Colonic mucosa (tissue), 4 donors: ENCODE results near the gene KCNE4. TPM values are rescaled to one million over a fixed set of nuclear protein-coding genes. Genes with fewer than 3 reads are reported as not detected.
A peak's percentile ranks its signal among the peaks of the same experiment; 100 is the strongest.

Experiments used
- DNase-seq: peaks from one replicate; pipeline ENCODE4 v3.0.0-alpha.2; 2020
- H3K27ac ChIP-seq: fragments of 200-600 bp; one replicate; pipeline ENCODE4 v1.8.0; 2021
- H3K27me3 ChIP-seq: fragments of 200-600 bp; one replicate; pipeline ENCODE4 v1.8.0; 2021
- H3K36me3 ChIP-seq: fragments of 200-600 bp; one replicate; pipeline ENCODE4 v1.8.0; 2021
- H3K4me1 ChIP-seq: fragments of 200-600 bp; one replicate; pipeline ENCODE4 v1.8.0; 2021; ENCODE audit warnings: mild to moderate bottlenecking
- H3K4me3 ChIP-seq: fragments of 200-600 bp; one replicate; pipeline ENCODE4 v1.8.0; 2021
- H3K9ac ChIP-seq, 2 donors: one replicate each; pipeline ENCODE4 v1.7.0; 2013; ENCODE audit warnings: control low read depth in 2 of 2, low read depth in 2 of 2, low read length in 2 of 2
- H3K9me3 ChIP-seq: fragments of 200-600 bp; one replicate; pipeline ENCODE4 v1.8.0; 2021
- CTCF ChIP-seq: fragments of 200-600 bp; IDR thresholded peaks from one replicate; pipeline ENCODE4 v1.8.0; 2022; ENCODE audit warnings: antibody characterized with exemption, mild to moderate bottlenecking
- intact Hi-C: fragments of 100-400 bp; cut with DNase I; formaldehyde crosslinking; loops from one replicate; pipeline ENCODE4 v1.14.1; 2022
- total RNA-seq, 2 donors: library from RNA; stranded (reverse); fragmentation: NEBNext Ultra II Directional in 1 of 2; extraction: Animal tissue kit (Norgen Biotek cat#: 25700) in 1 of 2; gene quantifications; one replicate each; pipeline ENCODE4 v1.2.1, GENCODE V29; 2021
- donor health status: healthy.
- donor health status: DM: no; HTN: no; CAD: no.
- donor health status: DM: no; HTN: no; CAD: no.

KCNE4 gene
- total RNA-seq, 2 donors from 2014 or later, result 0.42 to 2.1 TPM

- H3K36me3 ChIP-seq, result no peaks in the 10 kb centered on the region
- no peak overlapping the region for H3K27ac ChIP-seq
- no peaks in the 10 kb centered on the region for H3K4me1 ChIP-seq
- H3K9me3 ChIP-seq, result no peaks in the 10 kb centered on the region
- no peaks in the 10 kb centered on the region for H3K27me3 ChIP-seq
- H3K9ac ChIP-seq, result no peak overlapping the region
- no peak for DNase-seq
- TF ChIP-seq CTCF, result no peak
- no peak overlapping the region for H3K4me3 ChIP-seq
- intact Hi-C loops, result no loop called here
These were observed 17.6 kb upstream of the KCNE4 start for GRCh38 chr2:223034221-223034975.

GRCh38 chr2:223036790-223037444 lies 15.1 kb upstream of the KCNE4 start:
- TF ChIP-seq CTCF, result no peak
- no peaks in the 10 kb centered on the region for H3K4me1 ChIP-seq
- no peaks in the 10 kb centered on the region for H3K27me3 ChIP-seq
- intact Hi-C loops, result no loop called here
- DNase-seq, result peak; percentile 5
- H3K9me3 ChIP-seq, result no peaks in the 10 kb centered on the region
- H3K27ac ChIP-seq, result no peak overlapping the region
- H3K9ac ChIP-seq, result no peak overlapping the region
- H3K36me3 ChIP-seq, result no peaks in the 10 kb centered on the region
- H3K4me3 ChIP-seq, result no peak overlapping the region

GRCh38 chr2:223037445-223037800 lies 14.6 kb upstream of the KCNE4 start:
- no peaks in the 10 kb centered on the region for H3K9me3 ChIP-seq
- H3K9ac ChIP-seq, result no peak overlapping the region
- intact Hi-C loops, result no loop called here
- no peak overlapping the region for H3K27ac ChIP-seq
- no peaks in the 10 kb centered on the region for H3K4me1 ChIP-seq
- no peak for TF ChIP-seq CTCF
- DNase-seq, result no peak
- H3K36me3 ChIP-seq, result no peaks in the 10 kb centered on the region
- H3K4me3 ChIP-seq, result no peak overlapping the region
- no peaks in the 10 kb centered on the region for H3K27me3 ChIP-seq

- intact Hi-C loops, result no loop called here
- no peak for DNase-seq
- no peak for TF ChIP-seq CTCF
- Histone ChIP-seq H3K36me3 (no peaks in the 10 kb centered on the region), H3K4me1 (no peaks in the 10 kb centered on the region), H3K27ac (no peak overlapping the region), H3K9ac (no peak overlapping the region), H3K27me3 (no peaks in the 10 kb centered on the region), H3K4me3 (no peak overlapping the region), H3K9me3 (no peaks in the 10 kb centered on the region)
These were observed 12.4 kb upstream of the KCNE4 start for GRCh38 chr2:223039618-223040017.

- Histone ChIP-seq H3K9ac (no peak overlapping the region), H3K27ac (no peak overlapping the region), H3K4me3 (no peak overlapping the region), H3K27me3 (no peaks in the 10 kb centered on the region), H3K9me3 (no peaks in the 10 kb centered on the region), H3K4me1 (no peaks in the 10 kb centered on the region), H3K36me3 (no peaks in the 10 kb centered on the region)
- intact Hi-C loops, result no loop called here
- no peak for DNase-seq
- TF ChIP-seq CTCF, result no peak
These were observed 11.5 kb upstream of the KCNE4 start for GRCh38 chr2:223040527-223040926.
